T-helper 1 cell treated with Interleukin-12 subunit alpha and Interleukin-12 subunit beta and Interleukin-4 antibody, amounts not matched to agents 30 ng/mL and 1 ng/mL, for 36 hours (primary cell): ENCODE measurements around the gene COL11A1. TPM values are rescaled to one million over a fixed set of nuclear protein-coding genes. Genes with fewer than 3 reads are reported as not detected.
"Not testable (repeated sequence)": the region's sequence is repeated elsewhere in the genome, so short reads cannot be mapped to it uniquely, and the experiment has no call there.

Source experiments
- intact Hi-C: fragments of 100-400 bp; cut with micrococcal nuclease; formaldehyde crosslinking; loops from one replicate; pipeline ENCODE4 v1.15.1; 2024
- total RNA-seq: library from RNA; stranded (reverse); gene quantifications from 2 replicates; pipeline ENCODE4 v1.2.3, GENCODE V29; 2022

Gene COL11A1
- not detected in 2 replicates for total RNA-seq

GRCh38 chr1:103108376-103109150 lies at the start of gene COL11A1:
Gene COL11A1 (minus strand): TSS chr1:103108522. CDS start chr1:103108178, 344 bp downstream.
- intact Hi-C loops = no loop called here

GRCh38 chr1:103156966-103157365 lies 48.6 kb upstream of the COL11A1 start:
- intact Hi-C loops = no loop called here

- intact Hi-C loops = no loop called here
Observed at GRCh38 chr1:103146166-103146565, 37.8 kb upstream of the COL11A1 start.

GRCh38 chr1:103145449-103145848 lies 37.1 kb upstream of the COL11A1 start:
- intact Hi-C loops = no loop called here

GRCh38 chr1:103144681-103145080 lies 36.4 kb upstream of the COL11A1 start:
- intact Hi-C loops = no loop called here

GRCh38 chr1:103142461-103142860 lies 34.1 kb upstream of the COL11A1 start:
- intact Hi-C loops = no loop called here

GRCh38 chr1:103129796-103130195 lies 21.5 kb upstream of the COL11A1 start:
- intact Hi-C loops = no loop called here

- intact Hi-C loops = no loop called here
Observed at GRCh38 chr1:103129255-103129654, 20.9 kb upstream of the COL11A1 start.

- intact Hi-C loops = not testable (repeated sequence)
Observed at GRCh38 chr1:103128256-103128655, 19.9 kb upstream of the COL11A1 start.

- intact Hi-C loops = no loop called here
Observed at GRCh38 chr1:103125219-103125618, 16.9 kb upstream of the COL11A1 start.

- intact Hi-C loops = no loop called here
Observed at GRCh38 chr1:103122983-103123720, 14.8 kb upstream of the COL11A1 start.

- intact Hi-C loops = no loop called here
Observed at GRCh38 chr1:103120981-103121380, 12.7 kb upstream of the COL11A1 start.

GRCh38 chr1:103112546-103112945 lies 4.2 kb upstream of the COL11A1 start:
- intact Hi-C loops = no loop called here

GRCh38 chr1:103111926-103112325 lies 3.6 kb upstream of the COL11A1 start:
- intact Hi-C loops = no loop called here

GRCh38 chr1:103110701-103111100 lies 2.4 kb upstream of the COL11A1 start:
- intact Hi-C loops = no loop called here

GRCh38 chr1:103109311-103109920 lies 1.1 kb upstream of the COL11A1 start:
- intact Hi-C loops = no loop called here

- intact Hi-C loops = no loop called here
Observed at GRCh38 chr1:103107741-103108375, 464 bp downstream of the COL11A1 start.

- intact Hi-C loops = loop anchor here (1.0 kb wide), 1 partner anchor 409 kb away; no protein-coding TSS in a partner anchor
Observed at GRCh38 chr1:103106426-103107341, 1.6 kb downstream of the COL11A1 start.

- intact Hi-C loops = no loop called here
Observed at GRCh38 chr1:103101399-103101798, 6.9 kb downstream of the COL11A1 start.

- intact Hi-C loops = no loop called here
Observed at GRCh38 chr1:103089221-103089620, 19.1 kb downstream of the COL11A1 start.

GRCh38 chr1:103087256-103087655 lies 21.1 kb downstream of the COL11A1 start:
- intact Hi-C loops = no loop called here
